NCI-H526 (cell line): ENCODE measurements around the gene ZMAT3.
"Not testable (repeated sequence)": the region's sequence is repeated elsewhere in the genome, so short reads cannot be mapped to it uniquely, and the experiment has no call there.

Experiments used
- DNase-seq, 2 experiments: peaks; one replicate each; lab custom pipeline; 2025; lab: John Stamatoyannopoulos, UW

The ZMAT3 gene

DNA sequence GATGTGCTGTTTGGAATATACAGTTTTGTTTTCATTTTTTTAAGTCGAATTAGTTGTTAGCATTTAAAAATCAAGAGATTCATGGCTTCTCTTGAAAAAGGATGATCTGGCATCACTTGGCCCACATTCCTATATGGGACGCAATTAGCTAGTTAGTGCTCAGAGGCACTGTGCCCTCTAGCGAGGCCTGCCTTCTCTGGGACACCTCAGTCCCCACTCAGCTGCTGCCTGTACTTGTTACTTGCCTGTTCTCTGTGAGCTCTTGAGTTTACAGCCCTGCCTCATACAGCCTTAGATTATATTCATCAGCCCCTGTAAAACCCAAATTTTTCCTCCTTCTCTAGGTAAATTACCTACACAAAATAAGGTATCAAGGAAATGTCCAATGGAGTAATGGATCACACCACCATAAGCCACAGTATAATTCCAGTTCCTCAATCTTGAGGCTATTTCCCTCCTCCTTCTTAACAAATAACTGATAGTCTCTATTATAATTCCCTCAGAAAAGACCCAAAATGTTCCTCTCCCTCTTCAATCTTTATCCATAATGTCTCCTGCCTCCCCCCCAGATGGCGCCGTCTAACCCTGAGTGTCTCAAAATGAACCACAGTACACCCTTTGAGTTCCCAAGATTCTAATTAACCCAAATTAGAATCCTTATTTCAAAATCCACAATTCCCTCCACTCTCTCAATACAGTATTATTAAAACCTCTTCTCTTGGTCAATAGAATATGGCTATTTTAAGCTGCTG lies 2.7 kb downstream of the ZMAT3 start:
- peak in 1 of 2 experiments; percentile 17 for DNase-seq

DNA sequence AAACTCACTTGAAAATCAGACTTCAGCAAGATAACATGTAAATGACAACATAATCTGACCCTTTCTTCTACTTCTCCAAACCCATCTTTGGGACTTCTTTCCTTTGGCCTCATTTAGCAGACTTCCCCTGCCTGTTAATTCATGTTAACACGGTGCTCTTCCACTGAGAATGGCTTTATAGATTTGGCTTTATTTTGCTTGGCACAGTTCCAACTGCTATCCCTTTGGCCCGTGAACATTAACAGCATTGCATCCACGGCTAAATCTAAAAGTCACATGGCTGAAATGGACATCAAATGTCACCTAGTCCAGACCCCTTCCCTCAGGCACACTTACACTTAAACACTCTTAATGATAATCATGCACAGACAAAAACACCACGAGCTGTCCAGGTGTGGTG lies 3.8 kb downstream of the ZMAT3 start:
- DNase-seq: no peak

DNA sequence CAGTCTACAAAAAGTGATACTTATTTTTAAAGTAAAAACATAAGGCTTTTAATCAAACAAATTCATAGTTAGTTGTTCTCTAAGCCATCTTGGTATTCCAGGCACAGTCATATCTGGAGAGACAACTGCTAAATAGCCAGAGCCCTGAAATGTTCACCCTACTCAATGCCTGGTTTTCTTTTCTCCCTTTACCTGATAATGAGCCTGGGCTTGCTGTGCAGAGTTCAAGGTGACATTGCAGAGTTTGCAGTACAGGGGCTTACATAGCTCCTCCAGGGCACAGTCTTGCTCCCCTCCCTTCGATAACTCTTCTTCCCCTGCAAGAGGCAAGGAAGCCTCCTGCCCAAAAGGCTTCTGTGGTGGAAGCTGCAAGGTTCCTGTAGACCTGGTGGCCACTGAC lies 4.3 kb downstream of the ZMAT3 start:
- no peak for DNase-seq

DNA sequence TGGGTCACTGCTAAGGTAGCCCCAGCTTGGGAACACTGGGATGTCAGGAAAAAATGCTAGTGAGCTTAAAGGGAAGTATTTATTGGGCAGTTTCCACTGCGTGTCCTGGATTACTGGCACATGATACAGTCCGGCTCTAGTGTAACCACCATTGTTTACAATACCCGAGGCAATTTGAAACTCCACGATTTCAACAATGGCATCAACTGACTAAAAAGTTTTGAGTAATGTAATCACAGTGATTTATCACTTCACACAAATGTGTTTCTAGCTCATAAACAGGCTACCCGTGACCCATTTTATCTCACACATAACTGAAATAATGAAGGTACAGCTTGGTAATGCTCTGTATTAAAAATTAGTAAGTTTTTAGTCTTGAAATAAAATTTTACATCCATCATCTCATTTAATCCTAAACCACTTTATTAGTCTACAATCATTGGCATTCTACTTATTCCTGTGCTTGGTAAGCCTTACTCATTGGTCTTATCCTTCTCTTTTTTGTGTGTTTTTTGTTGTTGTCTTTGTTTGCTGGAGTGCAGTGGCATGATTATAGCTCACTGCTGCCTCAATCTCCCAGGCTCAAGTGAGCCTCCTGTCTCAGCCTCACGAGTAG lies 7.6 kb downstream of the ZMAT3 start:
- no peak for DNase-seq

DNA sequence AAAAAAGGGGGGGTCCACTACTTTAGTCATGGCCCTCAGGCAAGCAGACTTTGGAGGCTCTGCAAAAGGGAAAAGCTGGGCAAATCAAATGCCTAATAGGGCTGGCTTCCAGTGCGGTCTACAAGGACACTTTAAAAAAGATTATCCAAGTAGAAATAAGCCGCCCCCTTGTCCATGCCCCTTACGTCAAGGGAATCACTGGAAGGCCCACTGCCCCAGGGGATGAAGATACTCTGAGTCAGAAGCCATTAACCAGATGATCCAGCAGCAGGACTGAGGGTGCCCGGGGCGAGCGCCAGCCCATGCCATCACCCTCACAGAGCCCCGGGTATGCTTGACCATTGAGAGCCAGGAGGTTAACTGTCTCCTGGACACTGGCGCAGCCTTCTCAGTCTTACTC lies 15.3 kb downstream of the ZMAT3 start:
- no peak for DNase-seq

DNA sequence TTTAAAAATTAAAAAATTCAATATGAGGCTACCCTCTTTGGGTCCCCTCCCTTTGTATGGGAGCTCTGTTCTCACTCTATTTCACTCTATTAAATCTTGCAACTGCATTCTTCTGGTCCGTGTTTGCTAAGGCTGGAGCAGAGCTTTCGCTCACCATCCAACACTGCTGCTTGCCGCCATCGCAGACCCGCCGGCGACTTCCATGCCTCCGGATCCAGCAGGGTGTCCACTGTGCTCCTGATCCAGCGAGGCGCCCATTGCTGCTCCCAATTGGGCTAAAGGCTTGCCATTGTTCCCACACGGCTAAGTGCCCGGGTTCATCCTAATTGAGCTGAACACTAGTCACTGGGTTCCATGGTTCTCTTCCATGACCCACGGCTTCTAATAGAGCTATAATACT lies 17.0 kb downstream of the ZMAT3 start:
- not testable (repeated sequence) for DNase-seq

DNA sequence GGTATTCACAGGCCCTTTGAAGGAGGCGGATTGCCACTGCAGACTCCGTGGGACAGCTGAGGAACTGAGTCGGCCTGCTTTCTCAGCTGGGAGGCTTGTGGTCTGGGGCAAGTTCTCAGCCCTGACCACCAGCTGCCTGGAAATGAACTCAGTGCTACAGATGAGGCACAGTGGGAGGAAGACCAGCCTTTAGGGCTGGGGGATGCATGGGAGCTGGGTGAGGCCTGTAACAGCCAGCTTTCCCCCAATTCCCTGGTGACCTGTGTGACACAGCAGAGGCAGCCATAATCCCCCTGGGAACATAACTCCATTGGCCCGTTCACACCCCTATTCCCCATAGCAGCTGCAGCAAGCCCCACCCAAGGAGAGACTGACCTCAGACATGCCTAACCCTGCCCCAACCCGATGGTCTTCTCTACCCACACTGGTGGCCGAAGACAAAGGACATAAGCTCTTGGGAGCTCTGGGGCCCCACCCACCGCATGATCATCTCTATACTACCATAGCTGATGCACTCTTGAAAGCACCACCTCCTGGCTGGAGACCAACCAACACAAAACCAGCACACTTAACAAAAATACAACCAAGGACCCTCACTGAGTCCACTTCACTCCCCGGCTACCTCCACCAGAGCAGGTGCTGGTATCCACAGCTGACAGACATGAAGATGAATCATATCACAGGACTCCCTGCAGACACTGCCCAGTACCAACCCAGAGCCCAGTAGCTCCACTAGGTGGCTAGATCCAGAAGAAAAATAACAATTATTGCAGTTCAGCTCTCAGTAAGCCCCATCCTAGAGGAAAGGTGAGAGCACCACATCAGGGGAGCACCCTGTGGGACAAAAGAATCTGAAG lies 24.9 kb downstream of the ZMAT3 start:
- no peak for DNase-seq

DNA sequence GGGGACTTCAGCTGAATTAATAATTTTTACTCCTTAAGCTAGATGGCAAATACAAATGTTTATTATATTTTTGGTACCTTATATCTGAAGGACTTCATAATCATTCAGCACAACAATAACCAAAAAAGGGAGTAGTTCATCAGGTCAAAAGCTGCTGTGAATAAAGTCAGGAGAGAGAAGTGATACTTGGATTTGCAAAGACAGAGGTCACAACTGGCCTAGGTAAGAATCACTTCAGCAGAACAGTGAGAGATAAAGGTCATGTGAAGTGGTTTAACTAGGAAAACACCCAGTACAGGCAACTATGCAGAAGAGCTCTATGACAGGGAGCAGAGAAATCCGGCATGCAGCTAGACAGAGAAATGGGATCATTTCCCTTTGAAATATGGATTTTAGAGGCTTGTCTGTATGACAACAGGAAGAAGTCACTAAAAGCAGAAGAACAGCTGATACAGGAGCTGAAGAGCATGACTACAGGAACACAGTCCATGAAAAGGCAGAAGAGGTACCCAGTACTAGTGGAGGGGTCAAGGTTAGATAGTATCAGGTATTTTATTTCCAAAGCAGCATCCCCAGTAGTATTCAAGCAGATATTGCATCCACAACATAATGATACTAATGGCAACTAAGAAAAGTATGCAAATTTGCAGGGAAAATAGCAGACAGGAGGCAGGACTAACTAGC lies 25.7 kb downstream of the ZMAT3 start:
- peak; percentile 4 to 42 for DNase-seq

DNA sequence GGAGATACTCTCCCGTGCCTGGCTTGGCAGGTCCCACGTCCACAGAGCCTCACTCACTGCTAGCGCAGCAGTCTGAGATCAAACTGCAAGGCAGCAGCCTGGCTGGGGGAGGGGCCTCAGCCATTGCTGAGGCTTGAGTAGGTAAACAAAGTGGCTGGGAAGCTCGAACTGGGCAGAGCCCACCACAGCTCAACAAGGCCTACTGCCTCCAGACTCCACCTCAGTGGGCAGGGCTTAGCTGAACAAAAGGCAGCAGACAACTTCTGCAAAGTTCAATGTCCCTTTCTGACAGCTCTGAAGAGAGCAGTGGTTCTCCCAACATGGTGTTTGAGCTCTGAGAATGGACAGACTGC lies 32.7 kb downstream of the ZMAT3 start:
- not testable (repeated sequence) for DNase-seq

DNA sequence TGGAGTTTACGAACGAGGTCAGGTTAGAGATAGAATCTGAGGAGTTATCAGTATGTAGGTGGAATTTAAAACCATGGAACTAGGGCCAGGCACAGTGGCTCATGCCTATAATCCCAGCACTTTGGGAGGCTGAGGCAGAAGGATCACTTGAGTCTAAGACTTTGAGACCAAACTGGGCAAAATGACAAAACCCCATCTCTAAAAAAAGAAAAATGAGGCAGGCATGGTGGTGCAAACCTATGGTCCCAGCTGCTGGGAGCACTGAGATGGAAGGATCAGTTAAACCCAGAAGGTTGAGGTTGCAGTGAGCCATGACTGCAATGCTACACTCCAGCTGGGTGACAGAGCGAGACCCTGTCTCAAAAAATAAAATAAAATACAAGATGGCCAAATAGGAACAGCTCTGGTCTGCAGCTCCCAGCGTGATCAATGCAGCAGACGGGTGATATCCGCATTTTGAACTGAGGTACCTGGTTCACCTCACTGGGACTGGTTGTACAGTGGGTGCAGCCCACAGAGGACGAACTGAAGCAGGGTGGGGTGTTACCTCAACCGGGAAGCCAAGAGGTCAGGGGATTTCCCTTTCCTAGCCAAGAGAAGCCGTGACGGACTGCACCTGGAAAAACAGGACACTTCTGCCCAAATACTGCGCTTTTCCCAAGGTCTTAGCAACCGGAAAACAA lies 33.3 kb downstream of the ZMAT3 start:
- no peak for DNase-seq

DNA sequence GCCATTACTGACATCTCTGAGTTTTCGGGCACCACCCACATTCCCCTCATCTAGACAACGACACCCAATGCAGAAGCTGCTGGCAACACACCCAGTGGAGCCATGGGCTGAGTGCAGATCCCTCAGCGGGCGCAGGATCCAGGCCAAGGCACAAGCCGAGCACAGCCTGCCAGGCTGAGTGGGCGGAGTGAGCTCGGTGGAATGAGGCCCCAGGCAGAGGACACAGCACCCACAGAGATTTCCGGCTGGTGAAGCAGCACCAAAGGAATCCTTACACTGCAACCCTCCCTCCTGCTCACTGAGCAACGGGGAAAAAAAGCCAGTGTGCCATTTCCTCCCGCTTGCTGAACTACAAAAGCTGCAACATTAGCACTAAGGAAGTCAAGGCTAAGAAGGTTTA lies 34.3 kb downstream of the ZMAT3 start:
- DNase-seq: no peak

DNA sequence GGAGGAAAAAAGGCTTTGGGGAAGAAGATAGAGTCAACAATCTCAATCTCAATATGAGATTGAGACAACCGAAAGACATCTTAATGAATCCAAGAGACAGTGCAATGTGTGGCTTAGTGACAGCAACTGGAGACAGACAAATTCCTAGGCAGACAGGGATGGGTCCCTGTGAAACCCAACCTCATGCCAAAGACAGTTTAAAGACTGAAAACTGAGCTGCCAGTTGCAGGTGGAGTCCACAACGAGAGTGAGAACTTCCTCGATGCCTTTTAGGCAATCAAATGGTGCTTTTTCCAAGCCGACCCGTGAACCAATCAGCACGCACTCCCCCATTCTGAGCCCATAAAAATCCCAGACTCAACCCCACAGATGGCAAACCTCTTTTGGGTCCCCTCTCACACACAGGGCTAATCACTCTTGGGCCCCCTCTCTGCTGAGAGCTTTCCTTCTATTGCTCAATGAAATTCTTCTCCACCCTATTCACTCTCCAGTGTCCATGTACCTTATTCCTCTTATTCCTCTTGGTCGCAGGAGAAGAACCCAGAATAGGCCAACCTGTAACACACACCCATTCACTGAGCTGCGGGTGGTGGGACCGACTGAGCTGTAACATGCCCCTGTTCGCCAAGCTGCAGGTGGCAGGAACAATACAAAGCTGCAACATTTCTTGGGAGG lies 34.8 kb downstream of the ZMAT3 start:
- DNase-seq: no peak

DNA sequence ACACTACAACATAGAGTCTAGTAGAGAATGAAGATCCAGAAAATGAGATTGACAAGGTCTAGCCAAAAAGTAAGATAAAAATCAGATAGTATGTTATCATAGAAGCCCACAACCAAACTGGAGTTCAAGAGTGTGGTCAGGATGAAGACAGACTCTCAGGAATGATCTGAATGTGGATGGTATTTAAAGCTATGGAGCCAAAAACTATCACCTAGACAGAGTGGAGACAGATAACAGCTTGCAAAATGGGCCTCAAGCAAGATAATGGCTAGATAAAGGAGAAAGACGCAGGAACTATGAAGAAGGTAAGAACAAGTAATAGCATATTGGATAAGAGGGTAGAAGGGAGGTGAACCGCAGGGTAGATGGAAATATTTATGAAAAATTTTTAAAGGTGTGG lies 35.4 kb downstream of the ZMAT3 start:
- DNase-seq: no peak

DNA sequence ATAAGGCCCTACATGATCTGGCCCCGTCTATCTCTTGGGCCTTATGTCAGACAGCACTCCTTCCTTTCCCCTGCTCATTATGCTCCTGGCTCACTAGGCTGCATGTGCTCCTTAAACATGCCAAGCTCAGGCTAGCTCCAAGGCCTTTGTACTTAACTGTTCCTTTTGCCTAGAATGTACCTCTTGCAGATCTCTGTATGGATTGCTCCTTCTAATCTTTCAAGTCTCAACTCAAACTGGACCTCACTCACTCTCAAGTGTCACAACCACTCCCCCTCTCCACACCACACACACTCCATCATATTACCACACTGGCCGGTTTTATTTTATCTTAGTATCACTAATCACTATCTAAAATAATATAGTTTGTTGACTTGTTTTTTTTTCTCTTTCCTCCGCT lies 36.4 kb downstream of the ZMAT3 start:
- no peak for DNase-seq

DNA sequence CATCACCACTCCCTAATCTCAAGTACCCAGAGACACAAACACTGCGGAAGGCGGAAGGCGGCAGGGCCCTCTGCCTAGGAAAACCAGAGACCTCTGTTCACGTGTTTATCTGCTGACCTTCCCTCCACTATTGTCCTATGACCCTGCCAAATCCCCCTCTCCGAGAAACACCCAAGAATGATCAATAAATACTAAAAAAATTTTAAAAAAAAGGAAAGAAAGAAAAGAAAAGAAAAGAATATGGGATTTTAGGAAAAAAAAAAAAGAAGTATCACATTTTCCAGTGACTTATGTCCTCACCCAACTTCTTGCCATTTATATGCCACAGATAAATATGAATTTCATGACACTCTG lies 38.3 kb downstream of the ZMAT3 start:
- not testable (repeated sequence) for DNase-seq

DNA sequence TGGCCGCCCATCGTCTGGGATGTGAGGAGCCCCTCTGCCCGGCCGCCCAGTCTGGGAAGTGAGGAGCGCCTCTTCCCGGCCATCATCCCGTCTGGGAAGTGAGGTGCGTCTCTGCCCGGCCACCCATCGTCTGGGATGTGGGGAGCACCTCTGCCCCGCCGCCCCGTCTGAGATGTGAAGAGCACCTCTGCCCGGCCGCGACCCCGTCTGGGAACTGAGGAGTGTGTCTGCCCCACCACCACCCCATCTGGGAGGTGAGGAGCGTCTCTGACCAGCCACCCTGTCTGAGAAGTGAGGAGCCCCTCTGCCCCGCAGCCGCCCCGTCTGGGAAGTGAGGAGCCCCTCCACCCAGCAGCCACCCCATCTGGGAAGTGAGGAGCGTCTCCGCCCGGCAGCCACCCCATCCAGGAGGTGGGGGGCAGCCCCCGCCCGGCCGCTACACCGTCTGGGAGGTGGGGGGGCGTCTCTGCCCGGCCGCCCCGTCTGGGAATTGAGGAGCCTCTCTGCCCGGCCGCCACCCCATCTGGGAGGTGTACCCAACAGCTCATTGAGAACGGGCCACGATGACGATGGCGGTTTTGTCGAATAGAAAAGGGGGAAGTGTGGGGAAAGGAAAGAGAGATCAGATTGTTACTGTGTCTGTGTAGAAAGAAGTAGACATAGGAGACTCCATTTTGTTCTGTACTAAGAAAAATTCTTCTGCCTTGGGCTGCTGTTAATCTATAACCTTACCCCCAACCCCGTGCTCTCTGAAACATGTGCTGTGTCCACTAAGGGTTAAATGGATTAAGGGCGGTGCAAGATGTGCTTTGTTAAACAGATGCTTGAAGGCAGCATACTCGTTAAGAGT lies 38.9 kb downstream of the ZMAT3 start:
- DNase-seq: not testable (repeated sequence)

DNA sequence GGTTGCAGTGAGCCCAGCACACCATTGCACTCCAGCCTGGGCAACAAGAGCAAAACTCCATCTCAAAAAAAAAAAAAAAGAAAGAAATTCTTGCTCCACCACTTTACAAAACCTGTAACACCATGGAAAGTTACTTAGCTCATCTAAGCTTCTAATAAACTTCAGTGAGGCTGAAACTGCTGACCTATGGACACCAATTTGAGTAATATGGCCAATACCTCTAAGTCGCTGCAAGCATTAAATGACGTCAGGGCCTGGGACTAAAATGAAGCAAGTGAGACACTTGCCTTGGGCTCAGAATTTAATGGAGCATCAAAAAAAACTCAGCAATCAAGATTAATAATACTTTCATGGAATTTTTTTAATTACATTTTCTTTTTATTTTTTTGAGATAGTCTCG lies 42.5 kb downstream of the ZMAT3 start:
- no peak for DNase-seq

DNA sequence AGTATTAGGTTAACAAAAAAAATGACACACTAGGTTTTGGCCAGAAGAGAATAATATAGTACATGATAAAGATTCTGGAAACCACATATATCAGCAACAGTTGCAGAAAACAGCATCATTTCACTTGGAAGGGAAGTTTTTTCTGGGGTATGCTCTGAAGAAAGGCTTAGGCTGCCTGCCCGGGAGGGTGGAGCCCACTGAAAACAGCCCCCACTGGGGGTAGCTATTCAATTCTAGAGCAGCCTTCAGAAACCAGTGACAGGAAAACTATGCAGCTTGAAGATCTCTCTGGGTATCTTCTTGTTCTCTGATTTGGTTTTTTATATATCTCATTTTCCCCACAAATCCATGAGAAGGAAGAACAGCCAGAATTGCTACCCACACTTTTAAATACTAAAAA lies 43.2 kb downstream of the ZMAT3 start:
- DNase-seq: no peak

DNA sequence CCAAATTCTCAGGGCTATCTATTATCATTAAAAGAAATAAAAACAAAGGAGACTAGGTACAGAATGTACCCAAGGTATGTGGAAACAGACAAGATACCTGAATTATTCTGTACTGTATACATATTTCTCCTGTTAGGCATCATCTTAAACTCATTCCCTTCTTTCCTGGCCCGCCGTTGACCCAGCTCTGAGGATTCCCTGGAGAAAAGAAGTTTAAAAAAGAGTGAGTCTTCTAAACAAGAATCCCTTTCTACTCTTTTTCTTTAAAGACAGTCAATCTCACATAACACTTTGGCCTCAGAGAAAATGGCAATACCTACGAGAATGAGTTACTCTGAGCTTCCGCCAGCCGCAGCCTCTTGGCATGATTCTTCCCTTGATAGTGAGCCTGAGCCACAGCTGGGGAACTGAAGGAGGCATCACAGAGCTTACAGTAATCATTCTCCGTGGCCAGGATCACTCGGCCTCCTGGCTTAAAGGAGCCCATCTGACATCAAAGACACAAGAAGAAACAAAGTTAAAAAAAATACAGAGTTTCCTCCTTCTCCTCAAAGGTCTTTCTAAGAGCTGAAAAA lies 44.2 kb downstream of the ZMAT3 start:
- DNase-seq: no peak

DNA sequence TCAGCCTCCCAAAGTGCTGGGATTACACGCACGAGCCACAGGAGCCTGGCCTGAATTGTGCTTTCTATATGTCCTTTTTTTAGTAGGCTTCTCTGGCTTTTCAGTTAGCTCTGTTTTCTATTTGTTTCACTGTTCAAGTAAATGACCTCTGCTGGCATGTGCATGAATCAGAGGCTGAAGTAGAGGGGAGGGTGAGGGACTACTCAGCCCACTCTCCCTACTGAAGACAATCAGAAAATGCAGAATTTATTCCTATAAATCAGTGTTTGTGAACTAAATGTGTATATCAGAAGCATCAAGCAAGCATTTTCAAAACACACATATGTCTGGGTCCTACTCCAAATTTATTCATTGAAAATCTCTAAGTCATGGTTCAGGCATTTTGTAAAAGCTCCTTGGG lies 45.0 kb downstream of the ZMAT3 start:
- DNase-seq: no peak
